ENCODE results near the gene ABHD2.

DNA sequence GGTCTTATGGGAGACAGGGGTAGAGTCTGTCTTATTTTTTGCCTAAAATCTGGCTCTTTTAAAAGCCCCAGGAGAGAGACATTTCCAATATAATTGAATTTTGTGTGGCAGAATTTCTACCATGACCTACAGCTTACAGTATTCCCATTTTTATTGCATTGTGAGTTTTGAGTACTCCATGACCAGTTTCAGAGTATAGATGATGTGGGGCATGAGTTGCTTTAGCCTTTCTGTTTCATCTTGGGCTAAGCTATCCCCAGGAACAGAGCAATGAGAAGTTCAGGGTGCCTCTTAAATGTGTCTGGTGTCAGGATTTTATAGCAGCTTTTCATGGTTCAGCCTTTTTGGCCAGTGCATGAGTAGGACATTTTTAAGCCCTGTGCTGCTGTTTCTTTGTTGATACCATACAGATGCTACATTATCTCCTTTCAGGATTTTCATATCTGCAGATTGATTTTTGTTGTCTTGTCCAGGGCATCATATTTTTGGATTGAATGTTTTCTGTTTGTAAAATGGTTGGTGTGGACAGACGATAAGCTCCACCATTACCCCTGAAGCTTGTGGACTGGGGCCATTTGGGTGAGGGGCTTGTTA is 3.5 kb downstream of the ABHD2 start:
- TF ChIP-seq, protein P1, sequence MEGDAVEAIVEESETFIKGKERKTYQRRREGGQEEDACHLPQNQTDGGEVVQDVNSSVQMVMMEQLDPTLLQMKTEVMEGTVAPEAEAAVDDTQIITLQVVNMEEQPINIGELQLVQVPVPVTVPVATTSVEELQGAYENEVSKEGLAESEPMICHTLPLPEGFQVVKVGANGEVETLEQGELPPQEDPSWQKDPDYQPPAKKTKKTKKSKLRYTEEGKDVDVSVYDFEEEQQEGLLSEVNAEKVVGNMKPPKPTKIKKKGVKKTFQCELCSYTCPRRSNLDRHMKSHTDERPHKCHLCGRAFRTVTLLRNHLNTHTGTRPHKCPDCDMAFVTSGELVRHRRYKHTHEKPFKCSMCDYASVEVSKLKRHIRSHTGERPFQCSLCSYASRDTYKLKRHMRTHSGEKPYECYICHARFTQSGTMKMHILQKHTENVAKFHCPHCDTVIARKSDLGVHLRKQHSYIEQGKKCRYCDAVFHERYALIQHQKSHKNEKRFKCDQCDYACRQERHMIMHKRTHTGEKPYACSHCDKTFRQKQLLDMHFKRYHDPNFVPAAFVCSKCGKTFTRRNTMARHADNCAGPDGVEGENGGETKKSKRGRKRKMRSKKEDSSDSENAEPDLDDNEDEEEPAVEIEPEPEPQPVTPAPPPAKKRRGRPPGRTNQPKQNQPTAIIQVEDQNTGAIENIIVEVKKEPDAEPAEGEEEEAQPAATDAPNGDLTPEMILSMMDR (IDR thresholded peaks at IDR 0.05; ENCODE audit: low read length) = no peak
- TF ChIP-seq EZH2 (optimal IDR thresholded peaks at IDR 0.05; ENCODE audit: low read depth, low read length) = no peak

Data from MM.1S (cell line).